Measurements from ENCODE around the gene PPDPF. TPM values are rescaled to one million over a fixed set of nuclear protein-coding genes. Genes with fewer than 3 reads are reported as not detected.
"Not testable (repeated sequence)": the region's sequence is repeated elsewhere in the genome, so short reads cannot be mapped to it uniquely, and the experiment has no call there.

PPDPF gene, protein sequence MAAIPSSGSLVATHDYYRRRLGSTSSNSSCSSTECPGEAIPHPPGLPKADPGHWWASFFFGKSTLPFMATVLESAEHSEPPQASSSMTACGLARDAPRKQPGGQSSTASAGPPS
- total RNA-seq = 43.5 TPM

DNA sequence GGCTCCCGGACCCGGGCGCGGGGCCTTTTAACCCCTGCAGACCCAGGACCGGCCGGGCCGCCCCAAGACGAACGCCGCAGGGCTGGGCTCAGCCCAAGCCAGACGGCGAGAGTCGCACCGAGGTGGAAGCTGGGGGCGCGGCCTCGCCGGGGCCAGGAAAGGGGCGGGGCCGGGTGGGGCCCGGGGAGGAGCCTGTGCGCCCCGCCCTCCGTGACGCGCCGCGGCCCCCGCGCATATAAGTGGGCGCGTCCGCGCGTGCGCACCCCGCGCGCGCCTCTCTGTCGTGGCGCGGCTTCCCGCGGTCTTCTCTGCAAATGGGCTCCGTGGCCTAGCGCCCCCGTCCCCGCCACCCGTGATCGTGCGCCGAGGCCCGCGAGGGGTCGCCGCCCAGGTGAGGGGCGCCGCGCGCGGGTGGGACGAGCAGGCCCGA is at the start of gene PPDPF:
Gene PPDPF (plus strand): TSS at position 262 of the 430 bp plus-strand sequence. CDS start 544 bp downstream, outside the sequence.
- DNase-seq = peak; percentile 78

DNA sequence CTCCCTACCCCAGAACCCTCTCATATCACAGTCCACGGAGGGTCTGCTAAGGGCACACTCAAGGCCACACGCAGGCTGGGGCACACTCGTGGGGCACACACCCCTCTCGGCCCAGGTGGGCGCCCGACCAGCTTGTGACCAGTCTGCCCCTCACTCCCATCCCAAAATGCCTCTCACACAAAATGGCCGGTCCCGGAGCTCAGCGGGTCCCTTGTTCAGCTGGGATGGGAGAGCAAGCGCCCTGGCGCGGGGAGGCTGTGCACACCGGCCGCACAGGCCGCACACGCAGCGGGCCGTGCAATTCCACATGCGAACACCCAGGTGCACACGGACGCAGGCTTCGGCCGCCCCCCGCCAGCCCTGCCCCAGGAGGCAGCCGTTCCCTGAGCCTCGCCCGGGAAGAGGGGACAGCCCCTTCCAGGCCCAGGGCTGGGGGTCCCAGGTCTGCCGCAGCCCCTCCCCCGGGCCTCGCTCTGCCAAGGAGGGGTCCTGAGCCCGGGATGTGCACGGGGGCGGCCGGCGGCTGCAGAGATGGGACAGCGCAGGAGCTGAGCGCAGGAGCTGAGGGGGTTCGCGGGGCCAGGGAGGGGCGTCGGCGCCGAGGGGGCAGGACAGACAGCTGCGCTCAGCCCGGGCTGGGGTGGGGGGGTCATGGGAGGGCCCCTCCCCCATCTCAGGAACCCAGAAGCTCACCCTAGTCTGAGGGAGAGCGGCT is 49.4 kb upstream of the PPDPF start:
- DNase-seq = no peak

DNA sequence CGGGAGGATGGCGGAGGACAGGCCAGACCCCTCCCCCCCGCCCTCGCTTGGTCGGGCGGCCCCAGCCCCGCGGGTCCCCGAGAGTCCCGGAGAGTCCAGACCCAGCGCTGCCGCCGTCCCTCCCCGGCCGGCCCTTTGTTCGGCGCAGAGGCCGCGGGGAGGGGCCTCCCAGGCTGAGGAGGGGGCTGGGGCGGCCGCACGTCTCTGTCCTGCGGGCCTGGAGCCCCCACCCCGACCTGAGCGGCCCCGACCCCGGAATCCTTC is 48.9 kb upstream of the PPDPF start:
- DNase-seq = no peak

DNA sequence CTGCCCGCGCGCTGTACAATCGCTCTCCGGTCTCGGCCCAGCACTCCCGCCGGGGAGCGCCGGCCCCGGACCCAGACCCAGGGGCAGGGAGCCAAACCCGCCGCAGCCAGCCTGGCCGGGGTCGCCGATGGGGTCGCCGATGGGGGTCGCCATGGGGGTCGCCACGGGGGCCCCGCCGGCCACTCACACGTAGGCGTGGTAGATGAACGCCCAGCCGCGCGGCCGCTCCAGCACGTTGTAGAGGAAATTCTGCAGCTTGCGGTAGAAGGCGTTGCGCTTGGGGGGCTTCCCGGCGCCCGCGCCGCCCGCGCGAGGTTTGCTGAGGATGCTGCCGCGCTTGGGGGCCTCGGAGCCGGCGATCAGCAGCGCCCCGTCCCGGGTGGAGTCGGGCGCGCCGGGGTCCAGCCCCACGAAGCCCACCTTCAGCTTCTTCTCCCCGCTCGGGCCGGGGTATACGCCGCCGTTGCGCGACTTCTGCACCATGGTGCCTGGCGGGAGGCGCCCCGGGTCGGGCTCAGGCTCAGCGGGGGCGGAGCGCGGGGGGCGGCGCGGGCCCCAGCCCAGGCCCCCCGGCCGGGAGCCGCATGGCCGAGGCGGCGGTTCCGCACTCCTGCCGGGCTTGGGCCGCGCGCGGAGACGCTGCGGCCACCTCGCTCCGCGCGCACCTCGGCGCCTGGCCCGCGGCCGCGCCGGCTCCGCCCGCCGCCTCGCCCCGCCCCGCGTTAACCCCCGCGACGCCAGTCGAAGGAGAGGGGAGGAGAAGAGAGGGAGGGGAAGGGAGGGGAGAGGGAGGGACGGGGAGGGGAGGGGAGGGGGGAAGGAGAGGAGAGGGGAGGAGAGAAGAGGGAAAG is 48.4 kb upstream of the PPDPF start, which contains the start of gene KCNQ2:
Gene KCNQ2 (minus strand): TSS at position 675 of the 851 bp plus-strand sequence. CDS start 192 bp downstream, at position 483.
- DNase-seq = no peak

DNA sequence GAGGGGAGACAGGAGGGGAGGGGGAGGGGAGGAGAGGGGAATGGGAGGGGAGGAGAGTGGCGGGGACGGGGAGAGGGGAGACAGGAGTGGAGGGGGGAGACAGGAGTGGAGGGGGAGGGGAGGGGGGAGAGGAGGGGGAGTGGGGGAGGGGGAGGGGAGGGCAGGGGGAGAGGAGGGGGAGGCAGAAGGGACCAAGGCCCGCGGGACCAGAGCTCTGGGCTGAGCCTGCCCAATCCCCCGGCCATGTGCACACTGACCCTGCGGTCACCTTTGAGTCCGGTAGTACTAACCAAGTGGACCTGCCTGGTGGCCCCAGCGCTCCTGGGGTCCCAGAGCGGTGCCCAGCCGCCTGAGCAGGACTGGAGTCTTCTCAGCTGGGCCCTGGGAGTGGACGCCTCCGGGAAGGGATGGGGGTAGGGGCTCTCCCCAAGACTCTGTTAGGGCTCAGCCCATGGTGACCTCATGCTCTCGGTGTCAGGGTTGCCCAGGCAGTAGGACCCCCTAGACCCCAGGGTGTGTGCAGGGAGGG is 47.6 kb upstream of the PPDPF start:
- no peak for DNase-seq

DNA sequence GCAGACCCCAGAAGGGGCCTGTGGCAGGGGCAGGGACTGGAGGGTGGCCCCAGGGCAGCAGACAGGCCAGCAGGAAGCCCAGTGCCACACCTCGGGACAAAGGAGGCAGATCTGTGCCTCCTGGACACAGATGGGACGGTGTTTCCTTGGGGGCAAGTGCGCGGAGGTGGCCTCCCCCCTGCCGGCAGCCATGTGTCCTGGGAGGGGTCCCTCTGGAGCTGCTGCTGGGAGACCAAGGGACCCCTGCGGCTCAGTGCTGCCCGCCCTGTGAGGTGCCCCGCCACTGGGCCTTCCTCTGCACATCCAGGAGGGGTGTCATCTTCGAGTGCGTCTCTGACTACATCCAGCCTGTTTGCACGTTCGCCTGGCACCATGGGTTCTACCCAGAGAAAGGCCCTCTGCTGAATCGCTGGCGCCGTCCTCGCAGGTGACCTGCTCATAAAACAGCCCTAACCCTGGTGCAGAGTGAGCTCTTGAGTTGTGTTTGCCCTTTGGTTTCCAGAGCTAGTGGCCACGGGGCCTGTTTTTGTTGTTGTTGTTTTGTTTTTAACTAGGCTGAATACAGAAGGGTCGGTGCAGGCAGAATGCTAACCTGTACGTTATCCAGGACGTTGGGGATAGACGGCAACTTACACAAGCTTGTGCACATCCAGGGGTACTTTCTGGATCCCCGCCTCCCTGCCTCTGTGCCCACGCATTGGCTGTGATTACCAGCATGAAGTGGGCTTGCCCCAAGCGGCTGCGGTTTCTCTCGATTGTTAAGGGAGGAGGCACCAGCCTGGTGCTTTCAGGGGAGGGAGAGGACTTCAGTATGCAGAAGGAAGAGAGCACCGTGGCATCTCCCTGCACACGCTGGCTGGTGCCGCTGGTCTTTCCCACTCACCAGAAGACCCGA is 46.8 kb upstream of the PPDPF start:
- no peak for DNase-seq

DNA sequence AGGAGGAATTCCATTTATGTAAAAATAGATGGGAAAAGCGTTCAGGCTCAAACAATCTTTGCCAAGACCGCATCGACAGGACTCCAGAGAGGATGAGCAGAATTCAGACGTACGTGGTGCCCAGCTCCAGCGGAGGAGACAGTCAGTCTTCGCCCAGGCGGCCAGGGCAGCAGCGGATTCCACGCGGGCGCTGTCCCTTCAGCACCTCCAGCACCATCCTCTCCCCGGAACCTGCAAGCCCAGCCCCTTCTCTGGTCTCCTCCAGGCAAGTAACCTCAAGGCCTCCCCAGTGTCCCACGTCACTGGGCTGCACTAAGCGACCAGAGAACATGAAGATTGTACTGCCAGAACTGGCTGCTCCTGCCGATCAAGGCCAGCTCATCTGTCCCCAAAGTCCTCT is 45.4 kb upstream of the PPDPF start:
- DNase-seq = no peak

DNA sequence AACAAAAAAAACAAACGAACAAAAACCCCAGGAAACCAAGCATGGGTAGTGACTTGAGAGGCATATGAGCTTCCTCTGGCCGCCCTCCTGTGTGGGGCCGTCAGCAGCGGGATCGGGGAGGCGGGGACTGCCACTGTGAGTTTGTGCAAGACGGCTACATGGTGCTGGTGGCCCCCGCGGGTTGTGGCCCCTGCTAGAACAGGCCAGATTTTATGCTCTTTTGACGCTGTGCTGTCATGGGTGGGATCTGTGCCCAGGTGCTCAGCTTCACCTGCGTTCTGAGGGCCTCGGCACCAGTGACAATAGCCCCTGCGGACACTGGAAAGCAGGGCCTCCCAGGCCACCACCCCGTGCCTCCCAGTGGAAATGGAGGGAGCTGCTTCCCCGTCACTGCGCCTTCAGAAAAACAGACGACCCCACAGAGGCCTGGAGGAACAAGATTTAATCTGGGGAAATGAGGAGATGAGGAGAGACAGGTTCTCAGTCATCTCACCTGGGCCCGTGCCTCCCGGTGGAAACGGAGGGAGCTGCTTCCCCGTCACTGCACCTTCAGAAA is 43.4 kb upstream of the PPDPF start:
- DNase-seq = no peak

DNA sequence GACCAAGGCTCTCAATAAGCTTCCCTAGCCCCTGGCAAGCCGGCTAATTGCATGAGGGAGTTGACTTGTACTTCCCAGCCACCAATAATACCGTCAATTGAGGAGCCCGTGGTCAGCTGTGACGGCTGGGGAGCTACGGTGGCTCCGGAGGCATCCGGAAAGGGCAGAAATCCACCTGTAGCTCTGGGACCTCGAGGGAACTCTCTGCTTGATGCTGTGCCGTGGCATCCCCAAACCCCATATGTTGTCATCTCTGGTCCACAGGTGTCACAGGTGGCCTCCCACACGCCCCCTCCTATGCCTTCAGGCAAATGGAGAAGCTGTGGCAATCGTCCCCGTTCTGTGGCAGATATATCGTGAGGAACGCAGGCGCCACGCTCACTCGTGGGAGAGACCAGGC is 42.6 kb upstream of the PPDPF start:
- no peak for DNase-seq

DNA sequence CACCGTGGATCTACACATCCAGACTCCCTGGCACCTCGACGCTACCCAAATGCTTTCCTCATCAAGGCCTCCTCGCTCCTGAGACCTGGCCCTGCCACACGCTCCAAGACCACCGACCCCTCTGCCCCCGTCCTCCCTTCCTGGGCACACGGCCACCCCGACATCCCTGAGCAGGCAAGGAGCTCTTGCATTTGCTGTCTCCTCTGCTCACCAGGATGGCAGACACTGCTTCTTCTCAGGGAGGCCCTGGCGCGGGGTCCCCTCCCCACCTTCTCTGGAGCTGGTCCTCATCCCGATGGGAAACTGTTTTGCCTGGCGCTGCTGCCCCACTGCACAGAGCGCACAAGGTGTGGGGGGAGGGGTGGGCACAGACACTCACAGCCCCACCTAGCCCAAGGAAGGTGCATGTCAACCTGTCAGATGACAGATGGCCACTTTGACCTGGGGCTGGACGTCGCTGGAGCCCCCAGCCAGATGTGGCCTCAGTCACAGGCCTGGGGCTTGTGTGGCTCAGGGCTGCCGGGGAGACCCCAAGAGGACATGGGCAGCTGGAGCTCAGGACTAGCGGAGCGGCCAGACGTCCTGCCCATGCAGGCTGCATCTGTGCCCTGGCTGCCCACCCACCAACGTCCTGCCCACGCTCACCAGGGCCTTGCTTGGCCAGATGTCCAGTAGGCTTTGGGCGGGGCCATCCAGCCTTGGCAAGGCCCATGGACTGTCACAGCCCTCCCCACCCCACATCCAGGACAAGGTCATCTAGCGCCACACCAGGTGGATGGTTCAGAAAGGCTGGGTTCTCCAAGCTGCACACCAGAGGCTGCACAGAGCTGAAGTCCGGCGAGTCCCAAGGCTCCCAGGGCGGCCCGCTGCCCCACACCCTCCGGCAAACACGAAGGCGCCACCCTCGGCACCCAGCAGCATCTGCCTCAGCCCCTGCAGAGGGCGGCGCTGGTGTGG is 41.9 kb upstream of the PPDPF start:
- no peak for DNase-seq

DNA sequence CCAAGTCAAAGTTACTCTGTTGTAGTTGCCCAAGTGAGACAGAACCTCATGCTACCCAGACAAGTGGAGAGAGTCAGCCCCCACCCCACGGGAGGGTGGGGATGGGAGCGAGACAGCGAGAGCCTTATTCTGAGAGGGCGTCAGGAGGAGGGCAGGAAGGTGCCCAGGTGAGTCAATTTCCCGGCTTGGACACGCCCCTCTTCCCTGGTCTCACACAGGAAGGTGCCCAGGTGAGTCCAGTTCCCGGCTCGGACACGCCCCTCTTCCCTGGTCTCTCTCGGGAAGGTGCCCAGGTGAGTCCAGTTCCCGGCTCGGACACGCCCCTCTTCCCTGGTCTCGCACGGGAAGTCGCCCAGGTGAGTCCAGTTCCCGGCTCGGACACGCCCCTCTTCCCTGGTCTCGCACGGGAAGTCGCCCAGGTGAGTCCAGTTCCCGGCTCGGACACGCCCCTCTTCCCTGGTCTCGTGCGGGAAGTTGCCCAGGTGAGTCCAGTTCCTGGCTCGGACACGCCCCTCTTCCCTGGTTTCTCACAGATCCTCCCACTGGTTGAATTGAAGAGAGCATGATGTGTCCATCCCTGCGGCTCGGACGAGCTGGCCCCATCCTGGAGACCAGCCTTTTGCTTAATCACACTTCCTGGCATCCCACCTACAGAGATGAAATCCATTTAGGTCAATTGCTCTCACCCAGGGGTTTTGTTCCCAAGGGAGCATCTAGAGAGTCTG is 40.7 kb upstream of the PPDPF start:
- DNase-seq = not testable (repeated sequence)

DNA sequence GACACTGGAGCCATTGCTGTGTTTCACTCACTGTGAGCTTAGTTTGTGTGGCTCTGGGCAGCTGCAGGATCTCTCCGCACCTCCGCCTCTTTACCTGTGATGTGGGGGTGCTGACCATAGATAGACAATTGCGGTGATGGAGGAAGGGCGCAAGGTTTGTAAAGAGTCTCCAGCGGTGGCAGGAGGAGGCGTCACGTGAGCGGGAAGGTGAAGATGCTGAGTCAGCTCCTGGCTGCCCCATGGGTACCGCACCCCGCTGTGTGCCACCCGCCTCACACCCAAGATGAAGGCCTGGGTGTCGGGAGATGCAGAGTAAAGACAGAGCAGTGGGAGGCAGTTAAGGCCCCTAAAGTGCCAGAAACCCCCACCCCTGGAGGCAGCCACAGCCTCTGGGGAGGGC is 39.1 kb upstream of the PPDPF start:
- no peak for DNase-seq

DNA sequence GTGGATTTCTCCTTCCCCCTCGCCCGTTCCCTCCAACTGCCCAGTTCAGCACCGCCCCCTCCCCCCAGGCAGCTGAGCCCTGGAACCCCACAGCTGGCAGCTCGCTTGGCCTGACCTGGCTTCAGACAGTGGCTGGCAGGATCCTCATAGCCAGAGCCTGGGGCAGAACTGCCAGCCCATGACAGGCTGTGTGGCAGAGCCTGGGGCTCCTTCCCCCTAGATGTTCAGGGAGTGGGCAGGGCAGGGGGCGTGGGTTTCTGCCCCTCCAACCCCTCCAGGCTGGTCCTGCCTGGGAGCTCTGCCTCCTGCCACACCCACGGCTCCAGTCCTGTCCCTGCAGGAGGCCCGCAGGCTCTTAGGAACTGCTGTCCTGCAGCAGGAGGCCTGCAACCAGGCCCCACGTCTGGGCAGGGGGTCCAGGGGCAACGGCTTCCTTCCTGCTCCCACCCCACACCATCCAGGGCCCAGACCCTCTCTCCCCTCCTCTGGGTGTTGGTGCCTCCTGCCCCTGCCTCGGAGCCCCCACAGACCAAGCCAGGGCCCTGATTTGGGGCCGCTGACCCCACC is 38.5 kb upstream of the PPDPF start:
- no peak for DNase-seq

DNA sequence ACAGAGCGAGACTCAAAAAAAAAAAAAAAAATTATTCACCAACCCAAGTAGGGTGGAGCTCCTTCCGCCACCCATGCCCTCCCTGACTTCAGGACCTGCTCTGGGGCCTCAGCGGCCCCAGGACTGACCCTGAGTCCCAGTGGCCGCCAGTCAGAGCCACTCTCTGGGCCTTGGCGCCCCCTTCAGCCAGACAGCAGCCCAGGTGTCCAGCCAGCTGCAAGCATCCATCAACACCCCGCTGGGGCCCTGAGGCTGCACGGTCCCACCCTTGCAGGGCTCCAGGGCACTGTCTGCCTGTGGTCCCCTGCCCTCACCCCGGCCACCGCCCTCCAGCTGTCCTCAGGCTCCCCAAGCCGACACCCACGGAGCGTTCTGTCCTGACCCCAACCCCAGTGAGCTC is 36.7 kb upstream of the PPDPF start:
- no peak for DNase-seq

DNA sequence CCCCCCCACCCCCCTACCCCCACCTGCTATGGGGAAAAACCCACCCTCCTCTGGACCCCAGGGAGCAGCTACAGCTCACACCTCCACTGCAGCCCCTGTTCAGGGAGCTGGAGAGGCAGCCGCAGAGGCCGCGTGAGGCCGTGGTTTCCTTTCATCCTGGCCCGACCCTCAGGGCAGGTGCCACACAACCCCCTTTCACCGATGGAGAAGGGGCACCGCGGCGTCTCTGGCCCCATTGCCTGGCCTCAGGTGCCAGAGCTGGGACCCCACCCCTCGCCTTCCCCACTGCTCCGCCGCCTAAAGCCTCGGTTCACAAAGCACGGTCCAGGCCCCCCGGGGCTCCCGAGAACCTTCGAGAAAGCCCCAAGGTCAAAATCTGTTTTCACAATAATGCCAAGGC is 36.3 kb upstream of the PPDPF start:
- DNase-seq = no peak

DNA sequence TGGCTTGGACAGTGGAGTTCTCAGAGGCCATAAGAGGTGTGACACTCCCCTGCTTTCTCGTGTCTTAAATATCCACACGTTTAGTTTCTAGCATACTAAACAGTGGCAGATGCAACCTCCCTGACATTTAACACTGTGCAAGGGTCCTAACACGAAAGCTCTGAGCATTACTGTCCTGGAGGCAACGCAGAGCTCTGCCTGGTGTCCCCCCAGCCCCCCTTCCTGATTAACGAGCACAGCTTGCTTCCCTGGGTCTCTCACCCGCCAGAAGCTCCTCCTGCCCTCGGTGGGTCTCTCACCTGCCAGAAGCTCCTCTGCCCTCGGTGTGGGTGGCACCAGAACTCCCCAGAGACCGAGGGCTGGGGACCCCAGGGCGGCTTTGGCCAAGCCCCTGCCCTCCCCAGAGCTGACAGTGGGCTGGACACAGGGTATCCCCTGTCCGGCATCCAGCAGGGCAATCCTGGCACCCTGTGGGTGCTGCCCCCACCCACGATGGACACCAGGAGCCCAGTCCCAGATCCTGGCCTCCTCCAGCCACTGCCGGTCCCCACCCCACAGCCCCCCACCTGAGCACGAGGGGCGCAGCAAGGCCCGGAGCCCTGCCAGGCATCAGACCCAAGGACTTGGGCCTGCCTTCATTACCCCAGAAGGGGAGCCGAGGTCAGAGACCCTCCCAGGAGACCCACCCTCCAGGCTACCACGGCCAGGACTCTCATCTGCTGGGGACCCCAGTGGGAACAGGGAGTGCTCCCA is 35.7 kb upstream of the PPDPF start:
- DNase-seq = no peak

DNA sequence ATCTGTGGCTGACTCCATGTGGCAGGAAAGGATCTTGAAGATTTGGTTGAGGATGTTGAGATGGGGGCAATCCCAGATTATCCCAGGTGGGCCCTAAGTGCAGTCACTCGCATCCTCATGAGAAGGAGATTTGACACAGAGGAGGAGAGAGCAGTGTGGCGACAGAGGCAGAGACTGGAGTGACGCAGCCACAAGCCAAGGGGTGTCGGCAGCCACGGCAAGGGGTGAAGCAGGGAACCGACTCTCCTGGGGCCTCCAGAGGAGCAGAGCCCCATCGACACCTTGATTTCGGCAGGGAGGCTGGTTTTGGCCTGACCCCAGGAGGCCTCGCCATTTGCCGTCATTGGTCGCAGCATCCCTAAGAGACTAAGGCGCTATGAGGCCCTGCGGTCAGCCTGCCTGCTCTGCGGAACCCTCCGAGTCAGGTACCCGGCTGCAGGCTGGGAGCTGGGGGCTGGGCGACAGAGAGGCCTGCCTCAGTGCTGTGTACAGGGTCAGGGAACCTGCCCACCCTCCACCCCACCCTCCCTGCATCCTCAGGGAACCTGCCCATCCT is 34.2 kb upstream of the PPDPF start:
- no peak for DNase-seq

DNA sequence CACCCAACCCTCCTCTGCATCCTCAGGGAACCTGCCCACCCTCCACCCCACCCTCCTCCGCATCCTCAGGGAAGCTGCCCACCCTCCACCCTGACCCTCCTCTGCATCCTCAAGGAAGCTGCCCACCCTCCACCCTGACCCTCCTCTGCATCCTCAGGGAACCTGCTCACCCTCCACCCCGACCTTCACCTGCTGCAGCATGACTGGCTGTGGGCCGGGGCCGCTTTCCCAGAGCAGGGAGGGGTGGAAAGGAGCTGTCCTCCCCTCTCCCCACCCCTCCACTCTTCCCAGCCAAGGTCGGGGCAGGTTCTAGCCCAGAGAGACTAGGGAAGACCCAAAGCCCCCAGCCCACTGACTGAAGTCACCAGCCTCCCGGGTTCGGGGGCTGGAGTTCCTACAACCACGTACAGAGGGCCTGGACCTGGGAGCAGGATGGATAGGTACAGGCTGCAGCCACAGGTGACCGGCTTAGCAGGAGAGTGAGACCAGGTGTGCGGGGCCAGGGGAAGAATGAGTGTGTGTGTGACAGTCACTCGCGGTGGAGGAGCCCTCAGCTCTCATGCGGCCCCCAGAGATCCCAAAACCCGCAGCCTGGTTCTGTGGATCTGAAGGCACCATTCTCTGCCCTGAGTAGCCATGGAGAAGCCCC is 33.3 kb upstream of the PPDPF start:
- DNase-seq = no peak
